GDM1 (cell line): Measurements from ENCODE around the gene FAM161A.

ENCODE experiments used
- DNase-seq: peaks from one replicate; lab custom pipeline; 2025; lab: John Stamatoyannopoulos, UW

The FAM161A gene

GRCh38 chr2:61784643-61785042 is 69.2 kb downstream of the FAM161A start:
- DNase-seq: no peak

GRCh38 chr2:61775956-61776570 is 77.8 kb downstream of the FAM161A start:
- DNase-seq: no peak
